H1 (cell line): ENCODE results near the gene IQGAP1. TPM values are rescaled to one million over a fixed set of nuclear protein-coding genes. Genes with fewer than 3 reads are reported as not detected.

Experiments
- CTCF ChIA-PET: fragments of 300-600 bp; sonication (Branson Sonifier 250); formaldehyde crosslinking; loops from one replicate; lab custom pipeline; 2021; ENCODE audit not compliant: partially characterized antibody; lab: Charles Lee
- POLR2A ChIA-PET: fragments of 300-600 bp; sonication (Branson Sonifier 250); formaldehyde crosslinking; loops from one replicate; lab custom pipeline; 2021; ENCODE audit warnings: inconsistent platforms; ENCODE audit not compliant: partially characterized antibody; lab: Charles Lee
- DNase-seq, 2 experiments: peaks; one replicate each; pipeline versions ENCODE4 v3.0.0 to v3.0.0-alpha.2; 2010 to 2022; ENCODE audit warnings: low spot score in 2 of 2, low read depth in 1 of 2, mixed read lengths in 1 of 2
- FAIRE-seq: peaks from 2 replicates; lab custom pipeline; 2011; peaks lifted over from hg19 to GRCh38; lab: Jason Lieb, UNC
- H2AFZ ChIP-seq: 2 replicates; pipeline ENCODE4 v1.8.1; 2012; ENCODE audit warnings: low read length, inconsistent platforms
- H2AK5ac ChIP-seq: 2 replicates; pipeline ENCODE4 v1.6.1; 2013; ENCODE audit warnings: low read depth, low read length
- H2BK120ac ChIP-seq: replicated peaks from 2 replicates; pipeline ENCODE3; 2013; ENCODE audit warnings: low read depth, low read length, inconsistent platforms
- H2BK12ac ChIP-seq: 2 replicates; pipeline ENCODE4 v1.6.1; 2013; ENCODE audit warnings: low read depth, low read length
- H2BK15ac ChIP-seq: 2 replicates; pipeline ENCODE4 v1.6.1; 2013; ENCODE audit warnings: low read length
- H2BK20ac ChIP-seq: 2 replicates; pipeline ENCODE4 v1.6.1; 2013; ENCODE audit warnings: low read length
- H2BK5ac ChIP-seq: 2 replicates; pipeline ENCODE4 v1.6.1; 2013; ENCODE audit warnings: low read depth, low read length
- H3K14ac ChIP-seq: 2 replicates; pipeline ENCODE4 v1.6.1; 2013; ENCODE audit warnings: inconsistent platforms; ENCODE audit not compliant: insufficient read length
- H3K18ac ChIP-seq: 2 replicates; pipeline ENCODE4 v1.6.1; 2013; ENCODE audit warnings: low read length; ENCODE audit errors: extremely low read depth
- H3K23ac ChIP-seq: 2 replicates; pipeline ENCODE4 v1.6.1; 2013; ENCODE audit warnings: inconsistent platforms; ENCODE audit not compliant: insufficient read length
- H3K23me2 ChIP-seq: 2 replicates; pipeline ENCODE4 v1.6.1; 2013; ENCODE audit warnings: low read depth, low read length
- H3K27ac ChIP-seq: 2 replicates; pipeline ENCODE4 v1.6.1; 2011; ENCODE audit warnings: low read depth, low read length, inconsistent platforms
- H3K27me3 ChIP-seq, 4 experiments: replicated peaks in 1 of 4; 1 replicate in 1 of 4; 2 replicates in 3 of 4; pipeline versions ENCODE4 v1.6.1 to v1.8.1; 2011 to 2013; ENCODE audit warnings: low read length in 3 of 4, mild to moderate bottlenecking in 3 of 4, inconsistent platforms in 2 of 4, mixed read lengths in 2 of 4, moderate library complexity in 1 of 4; ENCODE audit not compliant: control insufficient read depth in 3 of 4, insufficient read depth in 3 of 4; ENCODE audit errors: extremely low read depth in 1 of 4
- H3K36me3 ChIP-seq, 4 experiments: 2 replicates each; pipeline versions ENCODE4 v1.6.1 to v1.8.1; 2011 to 2013; ENCODE audit warnings: mild to moderate bottlenecking in 4 of 4, low read length in 3 of 4, moderate library complexity in 2 of 4, control low read depth in 1 of 4, inconsistent platforms in 1 of 4; ENCODE audit not compliant: insufficient read depth in 4 of 4, control insufficient read depth in 2 of 4
- H3K4ac ChIP-seq: replicated peaks from 2 replicates; pipeline ENCODE3; 2013; ENCODE audit warnings: low read length, low read depth, mixed read lengths, inconsistent platforms; ENCODE audit not compliant: insufficient read length
- H3K4me1 ChIP-seq, 4 experiments: replicated peaks in 1 of 4; 1 replicate in 1 of 4; 2 replicates in 3 of 4; pipeline versions ENCODE4 v1.6.1 to v1.8.1; 2011 to 2013; ENCODE audit warnings: low read length in 3 of 4, inconsistent platforms in 2 of 4, mixed read lengths in 1 of 4; ENCODE audit not compliant: insufficient read depth in 4 of 4, control insufficient read depth in 3 of 4
- H3K4me2 ChIP-seq, 2 experiments: 2 replicates each; pipeline versions ENCODE4 v1.6.1 to v1.8.1; 2011 to 2013; ENCODE audit warnings: low read depth in 2 of 2, low read length in 2 of 2, control low read depth in 1 of 2, inconsistent platforms in 1 of 2, mild to moderate bottlenecking in 1 of 2; ENCODE audit not compliant: insufficient read depth in 1 of 2
- H3K4me3 ChIP-seq, 4 experiments: fragments of 200-600, 300-600 bp in 1 of 4; sonication (generic), shearing (Covaris generic), sonication (Bioruptor Twin) in 1 of 4; 2 replicates each; pipeline versions ENCODE4 v1.5.1 to v1.8.1; 2011 to 2016; ENCODE audit warnings: low read length in 4 of 4, low read depth in 3 of 4, control low read depth in 2 of 4, inconsistent platforms in 2 of 4, mild to moderate bottlenecking in 2 of 4, mixed read lengths in 1 of 4, moderate library complexity in 1 of 4; ENCODE audit not compliant: insufficient read depth in 2 of 4; ENCODE audit errors: extremely low read depth in 1 of 4
- H3K56ac ChIP-seq: replicated peaks from 2 replicates; pipeline ENCODE3; 2013; ENCODE audit warnings: low read depth, mild to moderate bottlenecking, mixed read lengths, low read length, inconsistent platforms; ENCODE audit not compliant: insufficient read length
- H3K79me1 ChIP-seq: 2 replicates; pipeline ENCODE4 v1.6.1; 2013; ENCODE audit warnings: low read depth, low read length, control low read depth
- H3K79me2 ChIP-seq, 2 experiments: 2 replicates each; pipeline versions ENCODE4 v1.6.1 to v1.8.1; 2012 to 2013; ENCODE audit warnings: low read length in 2 of 2, mild to moderate bottlenecking in 2 of 2, inconsistent platforms in 1 of 2; ENCODE audit not compliant: insufficient read depth in 2 of 2, control insufficient read depth in 1 of 2
- H3K9ac ChIP-seq, 4 experiments: replicated peaks in 1 of 4; 1 replicate in 1 of 4; 2 replicates in 3 of 4; pipeline versions ENCODE4 v1.6.1 to v1.8.1; 2011 to 2013; ENCODE audit warnings: low read depth in 3 of 4, low read length in 3 of 4, control low read depth in 2 of 4, mild to moderate bottlenecking in 2 of 4, moderate library complexity in 2 of 4, inconsistent platforms in 1 of 4; ENCODE audit errors: extremely low read depth in 1 of 4
- H3K9me3 ChIP-seq, 2 experiments: 2 replicates each; pipeline versions ENCODE4 v1.6.1 to v1.8.1; 2012 to 2013; ENCODE audit warnings: mild to moderate bottlenecking in 2 of 2, moderate library complexity in 2 of 2, control low read depth in 1 of 2, inconsistent platforms in 1 of 2, low read depth in 1 of 2, low read length in 1 of 2, mixed read lengths in 1 of 2; ENCODE audit not compliant: insufficient read depth in 2 of 2
- H4K20me1 ChIP-seq, 2 experiments: replicated peaks in 1 of 2; 2 replicates each; pipeline versions ENCODE3 to v1.8.1; 2011 to 2013; ENCODE audit warnings: inconsistent platforms in 2 of 2, low read length in 2 of 2, mild to moderate bottlenecking in 1 of 2; ENCODE audit not compliant: insufficient read depth in 2 of 2, control insufficient read depth in 1 of 2
- H4K5ac ChIP-seq: 2 replicates; pipeline ENCODE4 v1.6.1; 2013; ENCODE audit warnings: low read length, low read depth, mixed read lengths, inconsistent platforms; ENCODE audit not compliant: insufficient read length
- H4K8ac ChIP-seq: 2 replicates; pipeline ENCODE4 v1.8.0; 2013; ENCODE audit warnings: mild to moderate bottlenecking, moderate library complexity, low read length, inconsistent platforms; ENCODE audit not compliant: insufficient read depth; ENCODE audit errors: extremely low read depth
- H4K91ac ChIP-seq: replicated peaks from 2 replicates; pipeline ENCODE3; 2013; ENCODE audit warnings: low read length, mixed read lengths, inconsistent platforms; ENCODE audit not compliant: insufficient read length
- ASH2L ChIP-seq: fragments of 200-600, 300-600 bp; sonication (generic); IDR thresholded peaks from one replicate; pipeline ENCODE4 v1.7.1; 2017; ENCODE audit warnings: low read length
- CBX8 ChIP-seq: fragments of 300-800, 300-1000 bp; sonication (generic); IDR thresholded peaks from 2 replicates; pipeline ENCODE4 v1.7.1; 2016; ENCODE audit warnings: low read depth, low read length, borderline replicate concordance
- CHD2 ChIP-seq: IDR thresholded peaks from 2 replicates; pipeline ENCODE4 v1.6.1; 2012; ENCODE audit warnings: low read length, improper control_type of control experiment
- GABPA ChIP-seq: IDR thresholded peaks from 2 replicates; pipeline ENCODE4 v1.6.1; 2011; ENCODE audit warnings: mild to moderate bottlenecking, low read length, moderate library complexity, borderline replicate concordance; ENCODE audit not compliant: insufficient read depth
- JUN ChIP-seq: IDR thresholded peaks from 2 replicates; pipeline ENCODE4 v1.6.1; 2011; ENCODE audit warnings: low read depth, mild to moderate bottlenecking, improper control_type of control experiment, low read length
- KDM1A ChIP-seq: fragments of 200-600, 300-600 bp; sonication (generic); IDR thresholded peaks from 2 replicates; pipeline ENCODE4 v1.7.1; 2016; ENCODE audit warnings: mild to moderate bottlenecking, low read length, borderline replicate concordance
- RAD21 ChIP-seq, 2 experiments: IDR thresholded peaks in 1 of 2; conservative IDR thresholded peaks in 1 of 2; 2 replicates each; pipeline ENCODE4 v1.6.1; 2011; ENCODE audit warnings: low read depth in 2 of 2, low read length in 2 of 2, improper control_type of control experiment in 1 of 2, inconsistent platforms in 1 of 2, mild to moderate bottlenecking in 1 of 2, moderate library complexity in 1 of 2
- RBBP5 ChIP-seq: IDR thresholded peaks from 2 replicates; pipeline ENCODE4 v1.7.1; 2012; ENCODE audit warnings: low read depth, mild to moderate bottlenecking, inconsistent platforms, low read length, moderate library complexity, borderline replicate concordance
- SIN3A ChIP-seq, 2 experiments: IDR thresholded peaks in 1 of 2; conservative IDR thresholded peaks in 1 of 2; 2 replicates each; pipeline ENCODE4 v1.6.1; 2011 to 2012; ENCODE audit warnings: low read length in 2 of 2, improper control_type of control experiment in 1 of 2, low read depth in 1 of 2, mild to moderate bottlenecking in 1 of 2
- SIRT6 ChIP-seq: IDR thresholded peaks from one replicate; pipeline ENCODE4 v1.7.1; 2012; ENCODE audit warnings: low read length, inconsistent platforms
- SP1 ChIP-seq: IDR thresholded peaks from 2 replicates; pipeline ENCODE4 v1.6.1; 2011; ENCODE audit warnings: low read depth, low read length
- SP2 ChIP-seq: IDR thresholded peaks from 2 replicates; pipeline ENCODE4 v1.6.1; 2012; ENCODE audit warnings: mild to moderate bottlenecking, low read length, inconsistent platforms
- WGBS, 2 experiments: shearing (Covaris generic) in 1 of 2; methylation state at CpG; one replicate each; pipeline versions ENCODE4 v1.1.6 to v1.1.7; 2013 to 2015; ENCODE audit warnings: low lambda C conversion rate in 2 of 2, mixed read lengths in 2 of 2, inconsistent platforms in 1 of 2, low coverage in 1 of 2, missing lambda C conversion rate in 1 of 2; ENCODE audit not compliant: insufficient replicate concordance in 2 of 2, insufficient coverage in 1 of 2, insufficient read length in 1 of 2; ENCODE audit errors: extremely low coverage in 1 of 2, missing lambda C conversion rate in 1 of 2; 5-methylcytosine and 5-hydroxymethylcytosine counted together
- polyA plus RNA-seq, 7 experiments: library from polyadenylated mRNA; depleted of rRNA in 3 of 7; stranded (reverse) in 5 of 7; unstranded in 2 of 7; fragments of >200 nt in 5 of 7; fragments of 200-250 nt in 2 of 7; gene quantifications; 1 replicate in 5 of 7; 2 replicates in 1 of 7; 4 replicates in 1 of 7; pipeline versions ENCODE4 v1.2.1 to v1.2.3, GENCODE V29; 2011 to 2013; ENCODE audit warnings: missing spikeins in 2 of 7, mixed read lengths in 2 of 7
- total RNA-seq: library from RNA; stranded (reverse); fragmentation: NEBNext Ultra II Directional; extraction: Animal tissue kit (Norgen Biotek cat#: 25700); gene quantifications from 2 replicates; pipeline ENCODE4 v1.2.1, GENCODE V29; 2021
- TF ChIP-seq, protein P1 (sequence below): IDR thresholded peaks from 2 replicates; pipeline ENCODE4 v1.6.1; 2011; ENCODE audit warnings: low read length, improper control_type of control experiment

Gene IQGAP1
- total and polyA plus RNA-seq, 2 of the 8 experiments (the other 6 are each of a cell fraction or from before 2014, with no cell fraction given) = 56.0 to 138 TPM

DNA sequence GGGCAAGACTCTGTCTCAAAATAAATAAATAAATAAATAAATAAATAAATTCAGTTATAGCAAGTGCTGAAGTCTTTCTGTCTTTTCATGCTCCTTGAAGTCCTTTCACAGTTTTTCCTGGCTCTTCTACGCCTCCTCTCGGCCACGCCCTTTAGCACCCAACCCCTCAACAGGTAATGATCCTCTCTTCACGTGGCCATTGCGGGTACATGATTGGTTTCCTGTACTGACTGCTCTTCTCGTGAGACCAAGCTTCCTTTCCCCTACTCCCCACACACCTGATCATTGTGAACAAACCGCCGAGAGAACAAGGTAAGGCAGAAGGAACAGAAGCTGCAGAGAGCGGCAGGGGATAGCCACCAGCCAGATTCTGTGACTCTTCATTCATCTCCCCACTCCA, 38.2 kb upstream of the IQGAP1 start:
- no peak overlapping the region for H3K4me2 ChIP-seq
- FAIRE-seq = no peak
- no peak overlapping the region for H4K91ac ChIP-seq
- H3K9me3 ChIP-seq = no peaks in the 10 kb centered on the region
- no peak overlapping the region for H3K14ac ChIP-seq
- no peak overlapping the region for H2AFZ ChIP-seq
- H3K56ac ChIP-seq = no peak overlapping the region
- no peak overlapping the region for H2BK20ac ChIP-seq
- H4K5ac ChIP-seq = no peak overlapping the region
- no peak overlapping the region for H2BK120ac ChIP-seq
- H4K20me1 ChIP-seq = no peaks in the 10 kb centered on the region
- H3K4me3 ChIP-seq = no peak overlapping the region
- no peaks in the 10 kb centered on the region for H3K27me3 ChIP-seq
- H3K36me3 ChIP-seq = no peaks in the 10 kb centered on the region
- H3K9ac ChIP-seq = no peak overlapping the region
- H3K23ac ChIP-seq = no peak overlapping the region
- H2BK15ac ChIP-seq = no peak overlapping the region
- no peak overlapping the region for H2AK5ac ChIP-seq
- DNase-seq = no peak
- H4K8ac ChIP-seq = no peak overlapping the region
- H3K79me2 ChIP-seq = no peaks in the 10 kb centered on the region
- CTCF ChIA-PET = interaction anchor here (1.0 to 1.7 kb wide), 4 partner anchors 12 to 131 kb away, joined by 3 to 6 read pairs (median 4); no protein-coding TSS in a partner anchor
- H3K79me1 ChIP-seq = no peaks in the 10 kb centered on the region
- no peak overlapping the region for H2BK12ac ChIP-seq
- TF ChIP-seq GABPA = no peak
- TF ChIP-seq, protein P1, sequence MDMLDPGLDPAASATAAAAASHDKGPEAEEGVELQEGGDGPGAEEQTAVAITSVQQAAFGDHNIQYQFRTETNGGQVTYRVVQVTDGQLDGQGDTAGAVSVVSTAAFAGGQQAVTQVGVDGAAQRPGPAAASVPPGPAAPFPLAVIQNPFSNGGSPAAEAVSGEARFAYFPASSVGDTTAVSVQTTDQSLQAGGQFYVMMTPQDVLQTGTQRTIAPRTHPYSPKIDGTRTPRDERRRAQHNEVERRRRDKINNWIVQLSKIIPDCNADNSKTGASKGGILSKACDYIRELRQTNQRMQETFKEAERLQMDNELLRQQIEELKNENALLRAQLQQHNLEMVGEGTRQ = no peak
- no peak for TF ChIP-seq RBBP5
- no peak for TF ChIP-seq CBX8
- no peak for TF ChIP-seq SIN3A (conservative IDR thresholded peaks at IDR 0.05 in 1 of 2, IDR thresholded peaks at IDR 0.05 in 1 of 2; ENCODE audit: low read depth in 1 of 2, low read length in 2 of 2)
- no peak for TF ChIP-seq SP1
- TF ChIP-seq SP2 = no peak
- TF ChIP-seq SIRT6 = no peak
- TF ChIP-seq CHD2 = no peak
- TF ChIP-seq RAD21 (IDR thresholded peaks at IDR 0.05 in 1 of 2, conservative IDR thresholded peaks at IDR 0.05 in 1 of 2; ENCODE audit: low read depth in 2 of 2, low read length in 2 of 2) = no peak; a peak in 1 of 4 replicates
- no peak for TF ChIP-seq KDM1A
- no peak for TF ChIP-seq JUN
- no peak for TF ChIP-seq ASH2L
- TF ChIP-seq, all 59 proteins: peak for 0
- Histone ChIP-seq H3K23me2 (peaks cover 8% of the 10 kb centered on the region; the same call in 1 of the 2 replicates), H3K4ac (no peak overlapping the region), H3K27ac (no peak overlapping the region), H2BK5ac (no peak overlapping the region), H3K18ac (no peak overlapping the region), H3K4me1 (no peaks in the 10 kb centered on the region; a peak in 1 of 7 replicates)
- WGBS, 2 experiments = 78% methylated on average over 9 of the region's 9 CpGs; no CpG with 5 or more reads in 1 of the 2 experiments
- POLR2A ChIA-PET = interaction anchor here (1.5 kb wide), 1 partner anchor 76 kb away, joined by 3 read pairs; no protein-coding TSS in a partner anchor
